ENCODE data around the gene EML6.
A peak's percentile ranks its signal among the peaks of the same experiment; 100 is the strongest.
"Not testable (repeated sequence)": the region's sequence is repeated elsewhere in the genome, so short reads cannot be mapped to it uniquely, and the experiment has no call there.

The EML6 gene

GRCh38 chr2:54975175-54975574 lies 251.7 kb downstream of the EML6 start:
- no peak for DNase-seq

GRCh38 chr2:54975598-54976492 lies 252.4 kb downstream of the EML6 start:
- DNase-seq, result no peak

GRCh38 chr2:54977149-54977548 lies 253.7 kb downstream of the EML6 start:
- DNase-seq, result no peak

- no peak for DNase-seq
Measured at GRCh38 chr2:54979321-54980044, 256.0 kb downstream of the EML6 start.

- DNase-seq, result no peak
Measured at GRCh38 chr2:54981385-54981784, 257.9 kb downstream of the EML6 start.

GRCh38 chr2:54983345-54984220 lies 260.1 kb downstream of the EML6 start:
- DNase-seq, result no peak

- no peak for DNase-seq
Measured at GRCh38 chr2:54984476-54984875, 261.0 kb downstream of the EML6 start.

- DNase-seq, result peak; percentile 19
Measured at GRCh38 chr2:54986264-54986663, 262.8 kb downstream of the EML6 start.

GRCh38 chr2:54988612-54989011 lies 265.1 kb downstream of the EML6 start:
- no peak for DNase-seq

GRCh38 chr2:54990694-54991093 lies 267.2 kb downstream of the EML6 start:
- not testable (repeated sequence) for DNase-seq

- DNase-seq, result no peak
Measured at GRCh38 chr2:54995553-54995952, 272.1 kb downstream of the EML6 start.

- no peak for DNase-seq
Measured at GRCh38 chr2:54997826-54998225, 274.4 kb downstream of the EML6 start.

- DNase-seq, result no peak
Measured at GRCh38 chr2:54999182-54999581, 275.7 kb downstream of the EML6 start.

- DNase-seq, result no peak
Measured at GRCh38 chr2:55000341-55000740, 276.9 kb downstream of the EML6 start.

- no peak for DNase-seq
Measured at GRCh38 chr2:55001716-55002115, 278.3 kb downstream of the EML6 start.

GRCh38 chr2:55003706-55004639 lies 280.5 kb downstream of the EML6 start:
- DNase-seq, result no peak

GRCh38 chr2:55006306-55006705 lies 282.8 kb downstream of the EML6 start:
- no peak for DNase-seq

GRCh38 chr2:55009277-55010060 lies 286.0 kb downstream of the EML6 start:
- no peak for DNase-seq

- DNase-seq, result no peak
Measured at GRCh38 chr2:55010149-55010591, 286.7 kb downstream of the EML6 start.

GRCh38 chr2:55010915-55011314 lies 287.5 kb downstream of the EML6 start:
- no peak for DNase-seq
